Transverse colon (tissue), 4 donors: ENCODE data around the gene CEP57L1. TPM values are rescaled to one million over a fixed set of nuclear protein-coding genes. Genes with fewer than 3 reads are reported as not detected.
"Not testable (repeated sequence)": the region's sequence is repeated elsewhere in the genome, so short reads cannot be mapped to it uniquely, and the experiment has no call there.

Experiments used
- DNase-seq: peaks from one replicate; pipeline ENCODE4 v3.0.0-alpha.2; 2019
- H3K27ac ChIP-seq, 4 donors: fragments of 200-600 bp; sonication (generic); 2 replicates each; pipeline ENCODE4 v1.5.1; 2016 to 2018; ENCODE audit warnings: inconsistent platforms in 4 of 4
- H3K27me3 ChIP-seq: fragments of 200-600 bp; sonication (generic); 2 replicates; pipeline ENCODE4 v1.5.1; 2017; ENCODE audit warnings: inconsistent platforms
- H3K36me3 ChIP-seq, 4 donors: fragments of 200-600 bp; sonication (generic); 2 replicates each; pipeline ENCODE4 v1.5.1; 2017 to 2019; ENCODE audit warnings: inconsistent platforms in 4 of 4
- H3K4me1 ChIP-seq, 4 donors: fragments of 200-600 bp; sonication (generic); 2 replicates each; pipeline ENCODE4 v1.5.1; 2017 to 2020; ENCODE audit warnings: inconsistent platforms in 4 of 4
- H3K4me3 ChIP-seq, 4 donors: fragments of 200-600 bp; sonication (generic); 1 replicate in 1 of 4; 2 replicates in 3 of 4; pipeline versions ENCODE4 v1.5.1 to v1.6.1; 2017 to 2019; ENCODE audit warnings: inconsistent platforms in 4 of 4
- H3K9me3 ChIP-seq, 2 donors: fragments of 200-600 bp; sonication (generic); 2 replicates each; pipeline ENCODE4 v1.5.1; 2017 to 2019; ENCODE audit warnings: inconsistent platforms in 2 of 2
- EP300 ChIP-seq: sonication (generic); formaldehyde crosslinking; IDR thresholded peaks from one replicate; pipeline ENCODE4 v1.6.1; 2017; ENCODE audit warnings: antibody characterized with exemption, low read depth
- POLR2A ChIP-seq: fragments of 450-650 bp; IDR thresholded peaks from one replicate; pipeline ENCODE4 v1.6.1; 2016; ENCODE audit warnings: antibody characterized with exemption, mild to moderate bottlenecking, moderate library complexity
- POLR2AphosphoS5 ChIP-seq, 3 donors: sonication (generic); formaldehyde crosslinking; IDR thresholded peaks; one replicate each; pipeline ENCODE4 v1.6.1; 2016; ENCODE audit warnings: antibody characterized with exemption in 3 of 3
- WGBS, 2 donors: methylation state at CpG; one replicate each; pipeline ENCODE4 v1.1.5; 2018; ENCODE audit warnings: low coverage in 1 of 2; 5-methylcytosine and 5-hydroxymethylcytosine counted together
- in situ Hi-C, 4 donors: fragments of 200-750 bp; cut with MboI; loops; one replicate each; pipeline versions ENCODE4 v1.15.0 to v1.15.1; 2017; ENCODE audit warnings: low sequenced_read_pairs in 3 of 4, low pct_ligation_motif_present in 1 of 4, low pct_unique_long_range_greater_than_20kb in 1 of 4
- intact Hi-C: fragments of 100-400 bp; cut with DNase I; formaldehyde crosslinking; loops from one replicate; pipeline ENCODE4 v1.15.1; 2023; ENCODE audit warnings: low total_unique reads
- total RNA-seq, 4 donors: library from RNA; depleted of rRNA; stranded (reverse); fragments of >200 nt; gene quantifications; one replicate each; pipeline ENCODE4 v1.1.0, GENCODE V29; 2016
- TF ChIP-seq, protein P1 (sequence below), 5 experiments: fragments of 200-600 bp in 3 of 5; fragments of 450-650 bp in 2 of 5; sonication (generic) in 3 of 5; IDR thresholded peaks; 1 replicate in 2 of 5; 2 replicates in 3 of 5; pipeline ENCODE4 v1.5.1; 2016 to 2017; ENCODE audit warnings: antibody characterized with exemption in 5 of 5, inconsistent platforms in 3 of 5, mild to moderate bottlenecking in 2 of 5, moderate library complexity in 1 of 5

The CEP57L1 gene
- total RNA-seq, 4 donors from 2014 or later, result 1.9 to 29.5 (median 9.5) TPM

GRCh38 chr6:109186012-109186411 is 90.7 kb downstream of the CEP57L1 start:
- no peak for DNase-seq
- TF ChIP-seq EP300, result no peak
- TF ChIP-seq POLR2AphosphoS5 (IDR thresholded peaks at IDR 0.05), result no peak
- TF ChIP-seq, protein P1, sequence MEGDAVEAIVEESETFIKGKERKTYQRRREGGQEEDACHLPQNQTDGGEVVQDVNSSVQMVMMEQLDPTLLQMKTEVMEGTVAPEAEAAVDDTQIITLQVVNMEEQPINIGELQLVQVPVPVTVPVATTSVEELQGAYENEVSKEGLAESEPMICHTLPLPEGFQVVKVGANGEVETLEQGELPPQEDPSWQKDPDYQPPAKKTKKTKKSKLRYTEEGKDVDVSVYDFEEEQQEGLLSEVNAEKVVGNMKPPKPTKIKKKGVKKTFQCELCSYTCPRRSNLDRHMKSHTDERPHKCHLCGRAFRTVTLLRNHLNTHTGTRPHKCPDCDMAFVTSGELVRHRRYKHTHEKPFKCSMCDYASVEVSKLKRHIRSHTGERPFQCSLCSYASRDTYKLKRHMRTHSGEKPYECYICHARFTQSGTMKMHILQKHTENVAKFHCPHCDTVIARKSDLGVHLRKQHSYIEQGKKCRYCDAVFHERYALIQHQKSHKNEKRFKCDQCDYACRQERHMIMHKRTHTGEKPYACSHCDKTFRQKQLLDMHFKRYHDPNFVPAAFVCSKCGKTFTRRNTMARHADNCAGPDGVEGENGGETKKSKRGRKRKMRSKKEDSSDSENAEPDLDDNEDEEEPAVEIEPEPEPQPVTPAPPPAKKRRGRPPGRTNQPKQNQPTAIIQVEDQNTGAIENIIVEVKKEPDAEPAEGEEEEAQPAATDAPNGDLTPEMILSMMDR (IDR thresholded peaks at IDR 0.05), result no peak
- no peak for TF ChIP-seq POLR2A
- Histone ChIP-seq H3K27me3 (no peaks in the 10 kb centered on the region), H3K4me3 (no peak overlapping the region), H3K9me3 (peaks cover 0 to 3% of the 10 kb centered on the region in 2 donors), H3K36me3 (no peaks in the 10 kb centered on the region), H3K27ac (no peak overlapping the region), H3K4me1 (peaks cover 0 to 18% (median 1%) of the 10 kb centered on the region in 4 donors)
- intact Hi-C loops, result loop anchor here (5.0 kb wide), 1 partner anchor 196 kb away; the partner anchor contains the start of gene CD164
- in situ Hi-C loops, result loop anchor here (5.0 to 25.0 kb wide), 4 partner anchors 196 to 501 kb away; partner anchors contain the start of genes CD164 (in 4 of the 4), AK9 (in 2 of the 4) and FIG4 (in 2 of the 4)
- 32 to 53% methylated on average over 3 of the region's 3 CpGs for WGBS, 2 donors

DNA sequence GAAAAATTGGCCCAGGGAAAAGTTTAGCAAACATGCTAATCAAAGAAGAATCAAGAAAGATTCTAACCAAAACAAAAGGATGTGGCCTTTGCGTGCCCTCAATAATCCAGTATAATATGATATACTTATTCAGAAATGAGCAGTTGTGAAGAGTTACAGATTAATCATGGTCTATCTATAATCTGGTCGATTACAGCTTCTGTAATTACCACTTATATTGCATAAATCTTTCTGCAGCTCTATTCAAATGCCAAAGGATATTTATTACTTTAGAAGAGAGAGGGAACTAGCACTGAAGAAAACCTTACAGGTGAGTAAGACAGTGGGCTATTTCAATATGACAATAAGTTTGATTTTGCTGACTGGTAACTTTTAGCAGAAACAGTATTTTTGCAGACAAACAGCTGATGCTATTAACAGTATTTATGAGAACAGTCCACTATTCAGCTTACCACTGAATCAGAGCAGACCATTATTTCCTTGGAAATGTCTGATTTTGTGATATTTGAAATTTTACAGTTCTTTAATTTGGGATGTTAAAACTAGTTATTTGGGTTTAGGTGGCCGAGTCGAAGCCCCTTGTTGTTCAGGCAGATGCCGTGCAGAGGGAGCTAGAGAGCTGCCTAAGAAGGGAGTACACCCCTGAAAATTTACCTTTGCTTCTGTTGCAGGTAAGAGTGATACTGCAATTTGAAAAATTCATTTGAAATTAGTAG is 92.2 kb downstream of the CEP57L1 start:
- H3K27ac ChIP-seq, result no peak overlapping the region
- in situ Hi-C loops (loop anchor here (5.0 to 25.0 kb wide), 4 partner anchors 195 to 500 kb away; partner anchors contain the start of genes CD164 (in 4 of the 4), AK9 (in 2 of the 4) and FIG4 (in 2 of the 4)), intact Hi-C loops (loop anchor here (5.0 kb wide), 1 partner anchor 195 kb away; the partner anchor contains the start of gene CD164)
- H3K27me3 ChIP-seq, result no peaks in the 10 kb centered on the region
- H3K9me3 ChIP-seq, result peaks cover 5 to 11% of the 10 kb centered on the region in 2 donors
- H3K4me1 ChIP-seq, result peaks cover 0 to 14% (median 1%) of the 10 kb centered on the region in 4 donors
- DNase-seq, result peak; percentile 72
- WGBS, 2 donors, result 19 to 25% methylated on average over 3 to 5 of the region's 5 CpGs
- H3K4me3 ChIP-seq, result no peak overlapping the region
- TF ChIP-seq POLR2A, result no peak
- TF ChIP-seq, protein P1 (IDR thresholded peaks at IDR 0.05), result peak; percentile 88 to 94 (median 92)
- H3K36me3 ChIP-seq, result no peaks in the 10 kb centered on the region

DNA sequence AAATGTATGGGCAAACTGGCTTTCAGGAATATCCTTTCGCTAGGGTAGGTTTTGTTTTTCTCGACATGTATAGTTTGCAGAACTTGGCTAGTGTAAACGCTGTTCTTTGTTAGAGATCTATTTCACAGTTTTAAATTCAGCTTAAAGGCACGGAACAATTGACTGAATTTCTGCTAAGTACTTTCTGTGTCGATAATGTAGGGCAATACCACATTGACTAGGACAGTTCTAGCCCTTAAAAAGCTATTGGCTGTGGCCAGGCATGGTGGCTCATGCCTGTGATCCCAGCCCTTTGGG is 92.8 kb downstream of the CEP57L1 start:
- in situ Hi-C loops, result loop anchor here (5.0 to 25.0 kb wide), 4 partner anchors 194 to 499 kb away; partner anchors contain the start of genes CD164 (in 4 of the 4), AK9 (in 2 of the 4) and FIG4 (in 2 of the 4)
- no peak overlapping the region for H3K4me3 ChIP-seq
- 25 to 31% methylated on average over 4 to 5 of the region's 5 CpGs for WGBS, 2 donors
- TF ChIP-seq, protein P1 (IDR thresholded peaks at IDR 0.05), result no peak
- no peak for TF ChIP-seq POLR2AphosphoS5 (IDR thresholded peaks at IDR 0.05)
- no peak for TF ChIP-seq POLR2A
- TF ChIP-seq EP300, result no peak
- DNase-seq, result no peak
- no peaks in the 10 kb centered on the region for H3K36me3 ChIP-seq
- peaks cover 5 to 11% of the 10 kb centered on the region in 2 donors for H3K9me3 ChIP-seq
- H3K27ac ChIP-seq, result peak overlapping the region in 2 of 4 donors; percentile 3 to 7
- H3K4me1 ChIP-seq, result peaks cover 0 to 9% (median 1%) of the 10 kb centered on the region in 4 donors
- intact Hi-C loops, result loop anchor here (5.0 kb wide), 1 partner anchor 194 kb away; the partner anchor contains the start of gene CD164
- no peaks in the 10 kb centered on the region for H3K27me3 ChIP-seq

- H3K27ac ChIP-seq, H3K27me3 ChIP-seq, H3K4me3 ChIP-seq, intact Hi-C loops, DNase-seq, H3K36me3 ChIP-seq: not testable (repeated sequence)
- H3K9me3 ChIP-seq, result peaks cover 5 to 11% of the 10 kb centered on the region in 2 donors
- in situ Hi-C loops, result loop anchor here (25.0 kb wide), 2 partner anchors 196 to 496 kb away; partner anchors contain the start of genes AK9 (in 2 of the 4), CD164 (in 2 of the 4) and FIG4 (in 2 of the 4)
- H3K4me1 ChIP-seq, result peaks cover 0 to 26% (median 13%) of the 10 kb centered on the region in 4 donors
Observed at GRCh38 chr6:109191368-109191767, 96.1 kb downstream of the CEP57L1 start.
